HCT116 (cell line): Measurements from ENCODE around the gene ZNF18. TPM values are rescaled to one million over a fixed set of nuclear protein-coding genes. Genes with fewer than 3 reads are reported as not detected.

Experiments used
- ATAC-seq: fragments of 200-7000 bp; cut with Tn5 transposase; 2 replicates; pipeline ENCODE4 v1.9.1; 2020; ENCODE audit warnings: mild to moderate bottlenecking, moderate library complexity
- BruUV-seq: library from RNA; stranded (reverse); fragments of 400-500 nt; replicated peaks from 2 replicates; lab custom pipeline; 2021; lab: Mats Ljungman, UMichigan
- CTCF ChIA-PET: fragments of 300-600 bp; sonication (Branson Sonifier 250); formaldehyde crosslinking; loops from one replicate; lab custom pipeline; 2021; ENCODE audit warnings: antibody characterized with exemption; lab: Charles Lee
- POLR2A ChIA-PET: fragments of 300-600, 350-600 bp; sonication (Branson Sonifier 250); formaldehyde crosslinking; loops from one replicate; lab custom pipeline; 2021; ENCODE audit warnings: antibody characterized with exemption; lab: Charles Lee
- RAD21 ChIA-PET, 2 experiments: fragments of 300-600 bp; sonication (Branson Sonifier 250); formaldehyde crosslinking; loops; one replicate each; lab custom pipeline; 2023; ENCODE audit warnings: low total read pairs in 2 of 2; ENCODE audit not compliant: uncharacterized antibody in 2 of 2, unreplicated experiment in 2 of 2, low non-redundant PET in 1 of 2; lab: Charles Lee
- DNase-seq: peaks from one replicate; pipeline ENCODE4 v3.0.0-alpha.2; 2010; ENCODE audit warnings: low read depth, low spot score
- H2AFZ ChIP-seq: fragments of 200-600 bp; shearing (Covaris generic), sonication (generic); 2 replicates; pipeline ENCODE4 v1.6.1; 2017; ENCODE audit warnings: low read depth, mixed run types, mixed read lengths, antibody characterized with exemption, low read length; ENCODE audit not compliant: poor library complexity, severe bottlenecking
- H3K27ac ChIP-seq: 2 replicates; pipeline ENCODE4 v1.5.1; 2012; ENCODE audit warnings: low read depth, low read length
- H3K27me3 ChIP-seq: fragments of 200-600 bp; sonication (generic); 2 replicates; pipeline ENCODE4 v1.6.1; 2016; ENCODE audit warnings: mixed run types, low read length, mixed read lengths; ENCODE audit not compliant: insufficient read depth
- H3K36me3 ChIP-seq, 2 experiments: fragments of 200-500 bp in 1 of 2; fragments of 200-600 bp in 1 of 2; sonication (Bioruptor generic) in 1 of 2; sonication (generic) in 1 of 2; 2 replicates each; pipeline versions ENCODE4 v1.5.1 to v1.6.1; 2014 to 2016; ENCODE audit warnings: low read length in 2 of 2, inconsistent platforms in 1 of 2, mixed read lengths in 1 of 2, mixed run types in 1 of 2; ENCODE audit not compliant: insufficient read depth in 2 of 2, control insufficient read depth in 1 of 2
- H3K4me1 ChIP-seq, 2 experiments: fragments of 200-600 bp in 1 of 2; sonication (generic) in 1 of 2; 2 replicates each; pipeline versions ENCODE4 v1.5.1 to v1.6.1; 2012 to 2017; ENCODE audit warnings: low read length in 2 of 2, inconsistent platforms in 1 of 2, mild to moderate bottlenecking in 1 of 2, mixed read lengths in 1 of 2, mixed run types in 1 of 2, moderate library complexity in 1 of 2; ENCODE audit not compliant: insufficient read depth in 2 of 2, control insufficient read depth in 1 of 2
- H3K4me2 ChIP-seq: fragments of 200-600 bp; sonication (generic); 2 replicates; pipeline ENCODE4 v1.6.1; 2017; ENCODE audit warnings: mixed run types, low read length, mixed read lengths
- H3K4me3 ChIP-seq, 2 experiments: fragments of 200-600 bp in 1 of 2; sonication (generic) in 1 of 2; replicated peaks in 1 of 2; 2 replicates each; pipeline ENCODE4 v1.5.1; 2011 to 2016; ENCODE audit warnings: low read length in 2 of 2, control low read depth in 1 of 2, low read depth in 1 of 2, mild to moderate bottlenecking in 1 of 2, mixed read lengths in 1 of 2, mixed run types in 1 of 2
- H3K79me2 ChIP-seq: fragments of 200-600 bp; sonication (generic); 2 replicates; pipeline ENCODE4 v1.6.1; 2017; ENCODE audit warnings: mild to moderate bottlenecking, mixed run types, low read length, moderate library complexity, mixed read lengths; ENCODE audit not compliant: insufficient read depth
- H3K9ac ChIP-seq: fragments of 200-600 bp; sonication (generic); 2 replicates; pipeline ENCODE4 v1.6.1; 2016; ENCODE audit warnings: low read length, mixed read lengths
- H3K9me2 ChIP-seq: fragments of 200-600 bp; sonication (generic), shearing (Covaris generic); 2 replicates; pipeline ENCODE4 v1.6.1; 2017; ENCODE audit warnings: mixed run types, mild to moderate bottlenecking, moderate library complexity; ENCODE audit not compliant: insufficient read depth
- H3K9me3 ChIP-seq, 2 experiments: fragments of 200-500 bp in 1 of 2; fragments of 200-600 bp in 1 of 2; sonication (Bioruptor generic) in 1 of 2; sonication (generic) in 1 of 2; 2 replicates each; pipeline ENCODE4 v1.6.1; 2014 to 2017; ENCODE audit warnings: low read length in 2 of 2, mixed read lengths in 2 of 2, inconsistent platforms in 1 of 2, low read depth in 1 of 2, mild to moderate bottlenecking in 1 of 2, mixed run types in 1 of 2, moderate library complexity in 1 of 2; ENCODE audit not compliant: control insufficient read depth in 1 of 2, insufficient read depth in 1 of 2
- H4K20me1 ChIP-seq: fragments of 200-600 bp; sonication (generic), shearing (Covaris generic); 2 replicates; pipeline ENCODE4 v1.6.1; 2017; ENCODE audit warnings: mixed run types, mild to moderate bottlenecking, moderate library complexity; ENCODE audit not compliant: insufficient read depth
- CEBPB ChIP-seq: IDR thresholded peaks from 2 replicates; pipeline ENCODE4 v1.6.1; 2012; ENCODE audit warnings: low read depth
- EGR1 ChIP-seq: IDR thresholded peaks from 2 replicates; pipeline ENCODE4 v1.6.1; 2012; ENCODE audit warnings: low read depth
- ELF1 ChIP-seq: IDR thresholded peaks from 2 replicates; pipeline ENCODE4 v1.6.1; 2012; ENCODE audit warnings: low read depth, borderline replicate concordance
- EZH2 ChIP-seq: fragments of 200-600 bp; sonication (generic); IDR thresholded peaks from 2 replicates; pipeline ENCODE4 v1.6.1; 2017; ENCODE audit warnings: antibody characterized with exemption, mixed run types
- FOSL1 ChIP-seq: IDR thresholded peaks from 2 replicates; pipeline ENCODE4 v1.6.1; 2012; ENCODE audit warnings: low read depth
- JUND ChIP-seq: IDR thresholded peaks from 2 replicates; pipeline ENCODE4 v1.6.1; 2012
- POLR2A ChIP-seq: IDR thresholded peaks from 2 replicates; pipeline ENCODE4 v1.7.0; 2011; ENCODE audit warnings: borderline replicate concordance; ENCODE audit not compliant: insufficient read depth, insufficient read length; ENCODE audit errors: extremely low read depth
- POLR2AphosphoS5 ChIP-seq: IDR thresholded peaks from 2 replicates; pipeline ENCODE4 v1.6.1; 2011; ENCODE audit warnings: mild to moderate bottlenecking, low read depth, low read length, moderate library complexity
- RAD21 ChIP-seq: IDR thresholded peaks from 2 replicates; pipeline ENCODE4 v1.6.1; 2012; ENCODE audit warnings: low read depth, mild to moderate bottlenecking
- SIN3A ChIP-seq: IDR thresholded peaks from 2 replicates; pipeline ENCODE4 v1.6.1; 2012; ENCODE audit warnings: low read depth
- SP1 ChIP-seq: IDR thresholded peaks from 2 replicates; pipeline ENCODE4 v1.6.1; 2012; ENCODE audit warnings: low read depth
- SRF ChIP-seq: IDR thresholded peaks from 2 replicates; pipeline ENCODE4 v1.6.1; 2012; ENCODE audit warnings: low read depth
- TCF7L2 ChIP-seq: IDR thresholded peaks from 2 replicates; pipeline ENCODE4 v1.7.0; 2011; ENCODE audit warnings: borderline replicate concordance, inconsistent platforms; ENCODE audit not compliant: insufficient read depth, insufficient read length; ENCODE audit errors: extremely low read depth
- YY1 ChIP-seq: IDR thresholded peaks from 2 replicates; pipeline ENCODE4 v1.6.1; 2011; ENCODE audit warnings: low read length, low read depth, moderate library complexity, mild to moderate bottlenecking; ENCODE audit not compliant: insufficient replicate concordance; ENCODE audit errors: extremely low read depth
- ZFX ChIP-seq: fragments of 450-650 bp; IDR thresholded peaks from 2 replicates; pipeline ENCODE4 v1.6.1; 2017
- ZNF274 ChIP-seq: fragments of 200-500 bp; sonication (Bioruptor generic); IDR thresholded peaks from 2 replicates; pipeline ENCODE4 v1.6.1; 2014; ENCODE audit warnings: mild to moderate bottlenecking, low read depth, low read length, inconsistent platforms
- intact Hi-C: fragments of 100-400 bp; cut with micrococcal nuclease; formaldehyde crosslinking; loops from 2 replicates; pipeline ENCODE4 v1.10.0; 2022
- total RNA-seq: library from RNA; stranded (reverse); gene quantifications from one replicate; pipeline ENCODE4 v1.2.1, GENCODE V29; 2021; ENCODE audit not compliant: unreplicated experiment
- TF ChIP-seq, protein P1 (sequence below): IDR thresholded peaks from 2 replicates; pipeline ENCODE4 v1.6.1; 2012
- TF ChIP-seq, protein P2 (sequence below): IDR thresholded peaks from 2 replicates; pipeline ENCODE4 v1.6.1; 2012; ENCODE audit warnings: low read depth
- TF ChIP-seq, protein P3 (sequence below): IDR thresholded peaks from 2 replicates; pipeline ENCODE4 v1.6.1; 2011; ENCODE audit warnings: mild to moderate bottlenecking, low read length, moderate library complexity; ENCODE audit not compliant: insufficient replicate concordance; ENCODE audit errors: extremely low read depth
- TF ChIP-seq, protein P4 (sequence below), 3 experiments: fragments of 200-600 bp in 1 of 3; sonication (generic) in 1 of 3; IDR thresholded peaks in 2 of 3; conservative IDR thresholded peaks in 1 of 3; 2 replicates each; pipeline ENCODE4 v1.5.1; 2012 to 2017; ENCODE audit warnings: low read depth in 2 of 3, low read length in 2 of 3, antibody characterized with exemption in 1 of 3, borderline replicate concordance in 1 of 3, control low read depth in 1 of 3, mild to moderate bottlenecking in 1 of 3, mixed read lengths in 1 of 3, mixed run types in 1 of 3, moderate library complexity in 1 of 3; ENCODE audit not compliant: insufficient read depth in 1 of 3

ZNF18 gene
- total RNA-seq, 1 experiment from 2014 or later = 6.2 TPM

DNA sequence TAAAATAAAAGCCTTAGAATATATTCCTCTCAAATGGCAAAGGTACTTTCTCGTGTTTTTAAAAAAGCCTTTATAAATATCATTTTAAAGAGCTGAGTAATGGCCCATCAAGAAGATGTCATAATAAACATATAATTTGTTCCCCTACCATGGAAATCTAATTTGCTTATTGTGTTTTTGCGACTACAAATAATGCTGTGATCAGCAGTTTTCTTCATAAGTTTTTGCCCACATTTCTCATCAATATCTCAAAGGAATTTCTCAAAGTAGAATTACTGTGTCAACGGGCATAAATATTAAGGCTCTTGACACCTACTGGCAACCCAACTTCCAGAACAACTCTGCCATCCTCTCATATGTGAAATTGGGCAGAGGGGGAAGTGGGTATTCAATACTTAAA, 17.5 kb downstream of the ZNF18 start:
- POLR2A ChIA-PET = no interaction called here
- intact Hi-C loops = loop anchor here (10.0 kb wide), 1 partner anchor 335 kb away; no protein-coding TSS in a partner anchor
- H2AFZ ChIP-seq = no peak overlapping the region

More for the DNA sequence above, 17.5 kb downstream of the ZNF18 start:
- ATAC-seq (no peak), DNase-seq (no peak)
- no TSS peak for BruUV-seq
- Histone ChIP-seq H3K9ac (no peak overlapping the region), H3K9me2 (no peaks in the 10 kb centered on the region), H4K20me1 (no peaks in the 10 kb centered on the region), H3K36me3 (peaks cover 0 to 8% of the 10 kb centered on the region in 2 experiments; a peak in 2 of 4 replicates), H3K4me3 (no peak overlapping the region), H3K4me1 (no peaks in the 10 kb centered on the region), H3K4me2 (no peak overlapping the region), H3K79me2 (no peaks in the 10 kb centered on the region), H3K9me3 (no peaks in the 10 kb centered on the region), H3K27me3 (no peaks in the 10 kb centered on the region), H3K27ac (no peak overlapping the region)
- CTCF ChIA-PET = interaction anchor here (2.2 kb wide), 1 partner anchor 1104 kb away, joined by 7 read pairs; no protein-coding TSS in a partner anchor
- RAD21 ChIA-PET = no interaction called here
- no peak for TF ChIP-seq EGR1
- TF ChIP-seq POLR2A = no peak
- TF ChIP-seq ZFX = no peak
- TF ChIP-seq JUND = no peak
- no peak for TF ChIP-seq EZH2
- TF ChIP-seq SP1 = no peak
- TF ChIP-seq, protein P1, sequence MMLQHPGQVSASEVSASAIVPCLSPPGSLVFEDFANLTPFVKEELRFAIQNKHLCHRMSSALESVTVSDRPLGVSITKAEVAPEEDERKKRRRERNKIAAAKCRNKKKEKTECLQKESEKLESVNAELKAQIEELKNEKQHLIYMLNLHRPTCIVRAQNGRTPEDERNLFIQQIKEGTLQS = no peak
- TF ChIP-seq, protein P2, sequence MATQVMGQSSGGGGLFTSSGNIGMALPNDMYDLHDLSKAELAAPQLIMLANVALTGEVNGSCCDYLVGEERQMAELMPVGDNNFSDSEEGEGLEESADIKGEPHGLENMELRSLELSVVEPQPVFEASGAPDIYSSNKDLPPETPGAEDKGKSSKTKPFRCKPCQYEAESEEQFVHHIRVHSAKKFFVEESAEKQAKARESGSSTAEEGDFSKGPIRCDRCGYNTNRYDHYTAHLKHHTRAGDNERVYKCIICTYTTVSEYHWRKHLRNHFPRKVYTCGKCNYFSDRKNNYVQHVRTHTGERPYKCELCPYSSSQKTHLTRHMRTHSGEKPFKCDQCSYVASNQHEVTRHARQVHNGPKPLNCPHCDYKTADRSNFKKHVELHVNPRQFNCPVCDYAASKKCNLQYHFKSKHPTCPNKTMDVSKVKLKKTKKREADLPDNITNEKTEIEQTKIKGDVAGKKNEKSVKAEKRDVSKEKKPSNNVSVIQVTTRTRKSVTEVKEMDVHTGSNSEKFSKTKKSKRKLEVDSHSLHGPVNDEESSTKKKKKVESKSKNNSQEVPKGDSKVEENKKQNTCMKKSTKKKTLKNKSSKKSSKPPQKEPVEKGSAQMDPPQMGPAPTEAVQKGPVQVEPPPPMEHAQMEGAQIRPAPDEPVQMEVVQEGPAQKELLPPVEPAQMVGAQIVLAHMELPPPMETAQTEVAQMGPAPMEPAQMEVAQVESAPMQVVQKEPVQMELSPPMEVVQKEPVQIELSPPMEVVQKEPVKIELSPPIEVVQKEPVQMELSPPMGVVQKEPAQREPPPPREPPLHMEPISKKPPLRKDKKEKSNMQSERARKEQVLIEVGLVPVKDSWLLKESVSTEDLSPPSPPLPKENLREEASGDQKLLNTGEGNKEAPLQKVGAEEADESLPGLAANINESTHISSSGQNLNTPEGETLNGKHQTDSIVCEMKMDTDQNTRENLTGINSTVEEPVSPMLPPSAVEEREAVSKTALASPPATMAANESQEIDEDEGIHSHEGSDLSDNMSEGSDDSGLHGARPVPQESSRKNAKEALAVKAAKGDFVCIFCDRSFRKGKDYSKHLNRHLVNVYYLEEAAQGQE = no peak
- TF ChIP-seq, protein P3, sequence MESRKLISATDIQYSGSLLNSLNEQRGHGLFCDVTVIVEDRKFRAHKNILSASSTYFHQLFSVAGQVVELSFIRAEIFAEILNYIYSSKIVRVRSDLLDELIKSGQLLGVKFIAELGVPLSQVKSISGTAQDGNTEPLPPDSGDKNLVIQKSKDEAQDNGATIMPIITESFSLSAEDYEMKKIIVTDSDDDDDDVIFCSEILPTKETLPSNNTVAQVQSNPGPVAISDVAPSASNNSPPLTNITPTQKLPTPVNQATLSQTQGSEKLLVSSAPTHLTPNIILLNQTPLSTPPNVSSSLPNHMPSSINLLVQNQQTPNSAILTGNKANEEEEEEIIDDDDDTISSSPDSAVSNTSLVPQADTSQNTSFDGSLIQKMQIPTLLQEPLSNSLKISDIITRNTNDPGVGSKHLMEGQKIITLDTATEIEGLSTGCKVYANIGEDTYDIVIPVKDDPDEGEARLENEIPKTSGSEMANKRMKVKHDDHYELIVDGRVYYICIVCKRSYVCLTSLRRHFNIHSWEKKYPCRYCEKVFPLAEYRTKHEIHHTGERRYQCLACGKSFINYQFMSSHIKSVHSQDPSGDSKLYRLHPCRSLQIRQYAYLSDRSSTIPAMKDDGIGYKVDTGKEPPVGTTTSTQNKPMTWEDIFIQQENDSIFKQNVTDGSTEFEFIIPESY = no peak
- no peak for TF ChIP-seq CEBPB
- TF ChIP-seq, protein P4, sequence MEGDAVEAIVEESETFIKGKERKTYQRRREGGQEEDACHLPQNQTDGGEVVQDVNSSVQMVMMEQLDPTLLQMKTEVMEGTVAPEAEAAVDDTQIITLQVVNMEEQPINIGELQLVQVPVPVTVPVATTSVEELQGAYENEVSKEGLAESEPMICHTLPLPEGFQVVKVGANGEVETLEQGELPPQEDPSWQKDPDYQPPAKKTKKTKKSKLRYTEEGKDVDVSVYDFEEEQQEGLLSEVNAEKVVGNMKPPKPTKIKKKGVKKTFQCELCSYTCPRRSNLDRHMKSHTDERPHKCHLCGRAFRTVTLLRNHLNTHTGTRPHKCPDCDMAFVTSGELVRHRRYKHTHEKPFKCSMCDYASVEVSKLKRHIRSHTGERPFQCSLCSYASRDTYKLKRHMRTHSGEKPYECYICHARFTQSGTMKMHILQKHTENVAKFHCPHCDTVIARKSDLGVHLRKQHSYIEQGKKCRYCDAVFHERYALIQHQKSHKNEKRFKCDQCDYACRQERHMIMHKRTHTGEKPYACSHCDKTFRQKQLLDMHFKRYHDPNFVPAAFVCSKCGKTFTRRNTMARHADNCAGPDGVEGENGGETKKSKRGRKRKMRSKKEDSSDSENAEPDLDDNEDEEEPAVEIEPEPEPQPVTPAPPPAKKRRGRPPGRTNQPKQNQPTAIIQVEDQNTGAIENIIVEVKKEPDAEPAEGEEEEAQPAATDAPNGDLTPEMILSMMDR (IDR thresholded peaks at IDR 0.05 in 2 of 3, conservative IDR thresholded peaks at IDR 0.05 in 1 of 3; ENCODE audit: borderline replicate concordance in 1 of 3, insufficient read depth in 1 of 3, low read depth in 2 of 3, low read length in 2 of 3) = no peak
- no peak for TF ChIP-seq POLR2AphosphoS5
- no peak for TF ChIP-seq RAD21
- TF ChIP-seq SRF = no peak
- no peak for TF ChIP-seq ZNF274
- no peak for TF ChIP-seq SIN3A
- no peak for TF ChIP-seq FOSL1
- no peak for TF ChIP-seq TCF7L2
- TF ChIP-seq ELF1 = no peak
- no peak for TF ChIP-seq YY1
